ENCODE measurements around the gene C15orf39.

The C15orf39 gene

GRCh38 chr15:75172284-75172820, 29.3 kb upstream of the C15orf39 start:
- no peak for DNase-seq (ENCODE audit: low read depth)

- no peak for DNase-seq (ENCODE audit: low read depth)
Observed at GRCh38 chr15:75174102-75174501, 27.6 kb upstream of the C15orf39 start.

- no peak for DNase-seq (ENCODE audit: low read depth)
Observed at GRCh38 chr15:75174729-75175128, 27.0 kb upstream of the C15orf39 start.

GRCh38 chr15:75176396-75176761, 25.3 kb upstream of the C15orf39 start:
- no peak for DNase-seq (ENCODE audit: low read depth)

GRCh38 chr15:75177360-75178071, 24.2 kb upstream of the C15orf39 start:
- DNase-seq (ENCODE audit: low read depth): no peak

GRCh38 chr15:75178171-75178937, 23.3 kb upstream of the C15orf39 start:
- DNase-seq (ENCODE audit: low read depth): no peak

GRCh38 chr15:75178938-75179745, 22.5 kb upstream of the C15orf39 start:
- DNase-seq (ENCODE audit: low read depth): no peak

- no peak for DNase-seq (ENCODE audit: low read depth)
Observed at GRCh38 chr15:75179746-75180140, 21.9 kb upstream of the C15orf39 start.

GRCh38 chr15:75181780-75182179, 19.9 kb upstream of the C15orf39 start:
- DNase-seq (ENCODE audit: low read depth): no peak

GRCh38 chr15:75182187-75183131, 19.2 kb upstream of the C15orf39 start:
- no peak for DNase-seq (ENCODE audit: low read depth)

GRCh38 chr15:75185271-75186029, 16.2 kb upstream of the C15orf39 start:
- DNase-seq (ENCODE audit: low read depth): no peak

- DNase-seq (ENCODE audit: low read depth): no peak
Observed at GRCh38 chr15:75186044-75186443, 15.6 kb upstream of the C15orf39 start.

GRCh38 chr15:75188499-75188898, 13.2 kb upstream of the C15orf39 start:
- DNase-seq (ENCODE audit: low read depth): no peak

- DNase-seq (ENCODE audit: low read depth): no peak
Observed at GRCh38 chr15:75191235-75191634, 10.4 kb upstream of the C15orf39 start.

GRCh38 chr15:75192307-75192706, 9.4 kb upstream of the C15orf39 start:
- DNase-seq (ENCODE audit: low read depth): no peak

- DNase-seq (ENCODE audit: low read depth): no peak
Observed at GRCh38 chr15:75193272-75193671, 8.4 kb upstream of the C15orf39 start.

GRCh38 chr15:75193976-75194375, 7.7 kb upstream of the C15orf39 start:
- DNase-seq (ENCODE audit: low read depth): no peak

- DNase-seq (ENCODE audit: low read depth): no peak
Observed at GRCh38 chr15:75194397-75194796, 7.3 kb upstream of the C15orf39 start.

- no peak for DNase-seq (ENCODE audit: low read depth)
Observed at GRCh38 chr15:75195122-75195765, 6.4 kb upstream of the C15orf39 start.

GRCh38 chr15:75195766-75196241, 5.9 kb upstream of the C15orf39 start:
- no peak for DNase-seq (ENCODE audit: low read depth)

Data from activated T-cell treated with anti-CD3 and anti-CD28 coated beads for 1 hour (primary cell).